ENCODE measurements around the gene DAPK2.

The DAPK2 gene

GRCh38 chr15:63895194-63895593 lies 151.1 kb downstream of the DAPK2 start:
- TF ChIP-seq PKNOX1 (IDR thresholded peaks at IDR 0.05) (no peak), L3MBTL2 (conservative IDR thresholded peaks at IDR 0.05) (no peak), FOXM1 (IDR thresholded peaks at IDR 0.05; ENCODE audit: borderline replicate concordance) (no peak), ARNT (IDR thresholded peaks at IDR 0.05) (no peak), FOXK2 (IDR thresholded peaks at IDR 0.05) (no peak)
- CTCF ChIA-PET, result interaction anchor here (0.7 kb wide), 2 partner anchors 11 to 151 kb away, joined by 3 read pairs; partner anchors contain the start of gene DAPK2
- DNase-seq (ENCODE audit: extremely low spot score), result no peak
- POLR2A ChIA-PET, result no interaction called here

GRCh38 chr15:63894662-63894949 lies 151.7 kb downstream of the DAPK2 start:
- ChIA-PET POLR2A (no interaction called here), CTCF (interaction anchor here (0.7 kb wide), 2 partner anchors 142 to 151 kb away, joined by 3 to 4 read pairs; partner anchors contain the start of gene DAPK2)
- no peak for DNase-seq (ENCODE audit: extremely low spot score)
- no peak for TF ChIP-seq ZNF384 (IDR thresholded peaks at IDR 0.05)
- TF ChIP-seq FOXM1 (IDR thresholded peaks at IDR 0.05; ENCODE audit: borderline replicate concordance), result no peak
- TF ChIP-seq SUZ12 (IDR thresholded peaks at IDR 0.05), result no peak
- TF ChIP-seq ELF4 (IDR thresholded peaks at IDR 0.05), result no peak
- no peak for TF ChIP-seq TARDBP (IDR thresholded peaks at IDR 0.05)
- TF ChIP-seq PKNOX1 (IDR thresholded peaks at IDR 0.05), result no peak
- no peak for TF ChIP-seq FOXK2 (IDR thresholded peaks at IDR 0.05)
- TF ChIP-seq SP1 (IDR thresholded peaks at IDR 0.05), result no peak
- no peak for TF ChIP-seq L3MBTL2 (conservative IDR thresholded peaks at IDR 0.05)
- no peak for TF ChIP-seq FOXA1 (IDR thresholded peaks at IDR 0.05)
- no peak for TF ChIP-seq ARNT (IDR thresholded peaks at IDR 0.05)
- no peak for TF ChIP-seq BHLHE40 (IDR thresholded peaks at IDR 0.05; ENCODE audit: borderline replicate concordance)
- TF ChIP-seq LEF1 (IDR thresholded peaks at IDR 0.05; ENCODE audit: borderline replicate concordance), result no peak
- no peak for TF ChIP-seq CTBP1 (IDR thresholded peaks at IDR 0.05; ENCODE audit: borderline replicate concordance)
- TF ChIP-seq HDGF (IDR thresholded peaks at IDR 0.05; ENCODE audit: borderline replicate concordance), result no peak
- TF ChIP-seq NFRKB (IDR thresholded peaks at IDR 0.05), result no peak

GRCh38 chr15:63893866-63894661 lies 152.2 kb downstream of the DAPK2 start:
- no peak for DNase-seq (ENCODE audit: extremely low spot score)
- no peak for TF ChIP-seq CTBP1 (IDR thresholded peaks at IDR 0.05; ENCODE audit: borderline replicate concordance)
- no peak for TF ChIP-seq ARNT (IDR thresholded peaks at IDR 0.05)
- no peak for TF ChIP-seq ZNF384 (IDR thresholded peaks at IDR 0.05)
- no peak for TF ChIP-seq SP1 (IDR thresholded peaks at IDR 0.05)
- TF ChIP-seq HDGF (IDR thresholded peaks at IDR 0.05; ENCODE audit: borderline replicate concordance), result no peak
- no peak for TF ChIP-seq PKNOX1 (IDR thresholded peaks at IDR 0.05)
- ChIA-PET CTCF (interaction anchor here (0.7 kb wide), 1 partner anchor 142 kb away, joined by 4 read pairs; no protein-coding TSS in a partner anchor), POLR2A (no interaction called here)

GRCh38 chr15:63892794-63893441 lies 153.4 kb downstream of the DAPK2 start:
- CTCF ChIA-PET, result interaction anchor here (1.0 kb wide), 1 partner anchor 141 kb away, joined by 5 read pairs; no protein-coding TSS in a partner anchor
- TF ChIP-seq ELF4 (IDR thresholded peaks at IDR 0.05) (no peak), FOXA1 (IDR thresholded peaks at IDR 0.05) (no peak)
- DNase-seq (ENCODE audit: extremely low spot score), result no peak
- POLR2A ChIA-PET, result no interaction called here

GRCh38 chr15:63891768-63892133 lies 154.5 kb downstream of the DAPK2 start:
- ChIA-PET CTCF (interaction anchor here (0.7 to 1.0 kb wide), 2 partner anchors 14 to 139 kb away, joined by 3 to 5 read pairs; no protein-coding TSS in a partner anchor), POLR2A (no interaction called here)
- no peak for DNase-seq (ENCODE audit: extremely low spot score)
- no peak for TF ChIP-seq SP1 (IDR thresholded peaks at IDR 0.05)
- no peak for TF ChIP-seq SUZ12 (IDR thresholded peaks at IDR 0.05)
- TF ChIP-seq HDGF (IDR thresholded peaks at IDR 0.05; ENCODE audit: borderline replicate concordance), result no peak
- TF ChIP-seq FOXK2 (IDR thresholded peaks at IDR 0.05), result no peak
- TF ChIP-seq LEF1 (IDR thresholded peaks at IDR 0.05; ENCODE audit: borderline replicate concordance), result no peak
- no peak for TF ChIP-seq PKNOX1 (IDR thresholded peaks at IDR 0.05)
- no peak for TF ChIP-seq NFRKB (IDR thresholded peaks at IDR 0.05)
- TF ChIP-seq ZNF384 (IDR thresholded peaks at IDR 0.05), result no peak
- TF ChIP-seq FOXA1 (IDR thresholded peaks at IDR 0.05), result no peak
- no peak for TF ChIP-seq FOXM1 (IDR thresholded peaks at IDR 0.05; ENCODE audit: borderline replicate concordance)
- no peak for TF ChIP-seq ARNT (IDR thresholded peaks at IDR 0.05)
- TF ChIP-seq ELF4 (IDR thresholded peaks at IDR 0.05), result no peak

Measured in HEK293T (cell line).